HCT116 (cell line): ENCODE data around the gene CEP120. TPM values are rescaled to one million over a fixed set of nuclear protein-coding genes. Genes with fewer than 3 reads are reported as not detected.

Source experiments
- ATAC-seq: fragments of 200-7000 bp; cut with Tn5 transposase; 2 replicates; pipeline ENCODE4 v1.9.1; 2020; ENCODE audit warnings: mild to moderate bottlenecking, moderate library complexity
- BruUV-seq: library from RNA; stranded (reverse); fragments of 400-500 nt; replicated peaks from 2 replicates; lab custom pipeline; 2021; lab: Mats Ljungman, UMichigan
- CTCF ChIA-PET: fragments of 300-600 bp; sonication (Branson Sonifier 250); formaldehyde crosslinking; loops from one replicate; lab custom pipeline; 2021; ENCODE audit warnings: antibody characterized with exemption; lab: Charles Lee
- POLR2A ChIA-PET: fragments of 300-600, 350-600 bp; sonication (Branson Sonifier 250); formaldehyde crosslinking; loops from one replicate; lab custom pipeline; 2021; ENCODE audit warnings: antibody characterized with exemption; lab: Charles Lee
- RAD21 ChIA-PET, 2 experiments: fragments of 300-600 bp; sonication (Branson Sonifier 250); formaldehyde crosslinking; loops; one replicate each; lab custom pipeline; 2023; ENCODE audit warnings: low total read pairs in 2 of 2; ENCODE audit not compliant: uncharacterized antibody in 2 of 2, unreplicated experiment in 2 of 2, low non-redundant PET in 1 of 2; lab: Charles Lee
- DNase-seq: peaks from one replicate; pipeline ENCODE4 v3.0.0-alpha.2; 2010; ENCODE audit warnings: low read depth, low spot score
- H2AFZ ChIP-seq: fragments of 200-600 bp; shearing (Covaris generic), sonication (generic); 2 replicates; pipeline ENCODE4 v1.6.1; 2017; ENCODE audit warnings: low read depth, mixed run types, mixed read lengths, antibody characterized with exemption, low read length; ENCODE audit not compliant: poor library complexity, severe bottlenecking
- H3K27ac ChIP-seq: 2 replicates; pipeline ENCODE4 v1.5.1; 2012; ENCODE audit warnings: low read depth, low read length
- H3K27me3 ChIP-seq: fragments of 200-600 bp; sonication (generic); 2 replicates; pipeline ENCODE4 v1.6.1; 2016; ENCODE audit warnings: mixed run types, low read length, mixed read lengths; ENCODE audit not compliant: insufficient read depth
- H3K36me3 ChIP-seq, 2 experiments: fragments of 200-500 bp in 1 of 2; fragments of 200-600 bp in 1 of 2; sonication (Bioruptor generic) in 1 of 2; sonication (generic) in 1 of 2; 2 replicates each; pipeline versions ENCODE4 v1.5.1 to v1.6.1; 2014 to 2016; ENCODE audit warnings: low read length in 2 of 2, inconsistent platforms in 1 of 2, mixed read lengths in 1 of 2, mixed run types in 1 of 2; ENCODE audit not compliant: insufficient read depth in 2 of 2, control insufficient read depth in 1 of 2
- H3K4me1 ChIP-seq, 2 experiments: fragments of 200-600 bp in 1 of 2; sonication (generic) in 1 of 2; 2 replicates each; pipeline versions ENCODE4 v1.5.1 to v1.6.1; 2012 to 2017; ENCODE audit warnings: low read length in 2 of 2, inconsistent platforms in 1 of 2, mild to moderate bottlenecking in 1 of 2, mixed read lengths in 1 of 2, mixed run types in 1 of 2, moderate library complexity in 1 of 2; ENCODE audit not compliant: insufficient read depth in 2 of 2, control insufficient read depth in 1 of 2
- H3K4me2 ChIP-seq: fragments of 200-600 bp; sonication (generic); 2 replicates; pipeline ENCODE4 v1.6.1; 2017; ENCODE audit warnings: mixed run types, low read length, mixed read lengths
- H3K4me3 ChIP-seq, 2 experiments: fragments of 200-600 bp in 1 of 2; sonication (generic) in 1 of 2; replicated peaks in 1 of 2; 2 replicates each; pipeline ENCODE4 v1.5.1; 2011 to 2016; ENCODE audit warnings: low read length in 2 of 2, control low read depth in 1 of 2, low read depth in 1 of 2, mild to moderate bottlenecking in 1 of 2, mixed read lengths in 1 of 2, mixed run types in 1 of 2
- H3K79me2 ChIP-seq: fragments of 200-600 bp; sonication (generic); 2 replicates; pipeline ENCODE4 v1.6.1; 2017; ENCODE audit warnings: mild to moderate bottlenecking, mixed run types, low read length, moderate library complexity, mixed read lengths; ENCODE audit not compliant: insufficient read depth
- H3K9ac ChIP-seq: fragments of 200-600 bp; sonication (generic); 2 replicates; pipeline ENCODE4 v1.6.1; 2016; ENCODE audit warnings: low read length, mixed read lengths
- H3K9me2 ChIP-seq: fragments of 200-600 bp; sonication (generic), shearing (Covaris generic); 2 replicates; pipeline ENCODE4 v1.6.1; 2017; ENCODE audit warnings: mixed run types, mild to moderate bottlenecking, moderate library complexity; ENCODE audit not compliant: insufficient read depth
- H3K9me3 ChIP-seq, 2 experiments: fragments of 200-500 bp in 1 of 2; fragments of 200-600 bp in 1 of 2; sonication (Bioruptor generic) in 1 of 2; sonication (generic) in 1 of 2; 2 replicates each; pipeline ENCODE4 v1.6.1; 2014 to 2017; ENCODE audit warnings: low read length in 2 of 2, mixed read lengths in 2 of 2, inconsistent platforms in 1 of 2, low read depth in 1 of 2, mild to moderate bottlenecking in 1 of 2, mixed run types in 1 of 2, moderate library complexity in 1 of 2; ENCODE audit not compliant: control insufficient read depth in 1 of 2, insufficient read depth in 1 of 2
- H4K20me1 ChIP-seq: fragments of 200-600 bp; sonication (generic), shearing (Covaris generic); 2 replicates; pipeline ENCODE4 v1.6.1; 2017; ENCODE audit warnings: mixed run types, mild to moderate bottlenecking, moderate library complexity; ENCODE audit not compliant: insufficient read depth
- CBX3 ChIP-seq: IDR thresholded peaks from 2 replicates; pipeline ENCODE4 v1.6.1; 2012; ENCODE audit warnings: low read depth
- EGR1 ChIP-seq: IDR thresholded peaks from 2 replicates; pipeline ENCODE4 v1.6.1; 2012; ENCODE audit warnings: low read depth
- ELF1 ChIP-seq: IDR thresholded peaks from 2 replicates; pipeline ENCODE4 v1.6.1; 2012; ENCODE audit warnings: low read depth, borderline replicate concordance
- EZH2 ChIP-seq: fragments of 200-600 bp; sonication (generic); IDR thresholded peaks from 2 replicates; pipeline ENCODE4 v1.6.1; 2017; ENCODE audit warnings: antibody characterized with exemption, mixed run types
- FOSL1 ChIP-seq: IDR thresholded peaks from 2 replicates; pipeline ENCODE4 v1.6.1; 2012; ENCODE audit warnings: low read depth
- JUND ChIP-seq: IDR thresholded peaks from 2 replicates; pipeline ENCODE4 v1.6.1; 2012
- POLR2A ChIP-seq: IDR thresholded peaks from 2 replicates; pipeline ENCODE4 v1.7.0; 2011; ENCODE audit warnings: borderline replicate concordance; ENCODE audit not compliant: insufficient read depth, insufficient read length; ENCODE audit errors: extremely low read depth
- POLR2AphosphoS5 ChIP-seq: IDR thresholded peaks from 2 replicates; pipeline ENCODE4 v1.6.1; 2011; ENCODE audit warnings: mild to moderate bottlenecking, low read depth, low read length, moderate library complexity
- RAD21 ChIP-seq: IDR thresholded peaks from 2 replicates; pipeline ENCODE4 v1.6.1; 2012; ENCODE audit warnings: low read depth, mild to moderate bottlenecking
- SIN3A ChIP-seq: IDR thresholded peaks from 2 replicates; pipeline ENCODE4 v1.6.1; 2012; ENCODE audit warnings: low read depth
- SP1 ChIP-seq: IDR thresholded peaks from 2 replicates; pipeline ENCODE4 v1.6.1; 2012; ENCODE audit warnings: low read depth
- SRF ChIP-seq: IDR thresholded peaks from 2 replicates; pipeline ENCODE4 v1.6.1; 2012; ENCODE audit warnings: low read depth
- TCF7L2 ChIP-seq: IDR thresholded peaks from 2 replicates; pipeline ENCODE4 v1.7.0; 2011; ENCODE audit warnings: borderline replicate concordance, inconsistent platforms; ENCODE audit not compliant: insufficient read depth, insufficient read length; ENCODE audit errors: extremely low read depth
- ZNF274 ChIP-seq: fragments of 200-500 bp; sonication (Bioruptor generic); IDR thresholded peaks from 2 replicates; pipeline ENCODE4 v1.6.1; 2014; ENCODE audit warnings: mild to moderate bottlenecking, low read depth, low read length, inconsistent platforms
- intact Hi-C: fragments of 100-400 bp; cut with micrococcal nuclease; formaldehyde crosslinking; loops from 2 replicates; pipeline ENCODE4 v1.10.0; 2022
- total RNA-seq: library from RNA; stranded (reverse); gene quantifications from one replicate; pipeline ENCODE4 v1.2.1, GENCODE V29; 2021; ENCODE audit not compliant: unreplicated experiment
- TF ChIP-seq, protein P1 (sequence below): IDR thresholded peaks from 2 replicates; pipeline ENCODE4 v1.6.1; 2012; ENCODE audit warnings: low read depth
- TF ChIP-seq, protein P2 (sequence below): IDR thresholded peaks from 2 replicates; pipeline ENCODE4 v1.6.1; 2012

CEP120 gene
- total RNA-seq, 1 experiment from 2014 or later: 30.2 TPM

DNA sequence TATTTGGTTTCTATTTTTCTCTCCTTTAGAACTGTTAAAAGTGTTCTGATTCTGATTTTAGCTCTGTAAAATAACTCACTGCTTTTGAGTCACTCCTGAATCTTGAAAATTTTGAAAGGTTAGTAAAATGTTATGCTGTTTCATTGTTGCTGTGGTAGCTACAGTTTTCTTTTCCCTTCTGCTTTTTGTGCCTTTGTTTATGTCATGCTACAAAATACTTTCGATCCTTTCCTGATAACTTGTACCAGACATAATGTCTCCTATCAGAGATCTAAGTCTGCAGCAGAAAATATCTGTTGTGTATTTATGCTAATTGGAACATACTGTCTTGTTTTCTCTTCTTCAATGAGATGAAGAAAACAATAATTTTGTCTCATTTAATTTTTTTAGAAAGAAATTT lies 26.9 kb upstream of the CEP120 start:
- H3K9me3 ChIP-seq: no peaks in the 10 kb centered on the region
- no peaks in the 10 kb centered on the region for H3K9me2 ChIP-seq
- no peak overlapping the region for H3K27ac ChIP-seq
- H3K36me3 ChIP-seq: no peaks in the 10 kb centered on the region
- H3K27me3 ChIP-seq: no peaks in the 10 kb centered on the region
- no peak overlapping the region for H3K4me2 ChIP-seq
- H3K4me3 ChIP-seq: no peak overlapping the region
- H2AFZ ChIP-seq: no peak overlapping the region
- no peaks in the 10 kb centered on the region for H3K79me2 ChIP-seq
- intact Hi-C loops: no loop called here
- no peak overlapping the region for H3K9ac ChIP-seq
- ATAC-seq (no peak), DNase-seq (no peak)
- ChIA-PET RAD21 (no interaction called here), POLR2A (no interaction called here)
- no TSS peak for BruUV-seq
- H4K20me1 ChIP-seq: no peaks in the 10 kb centered on the region
- TF ChIP-seq TCF7L2 (no peak), ZNF274 (no peak), ELF1 (no peak), SIN3A (no peak), CBX3 (no peak), FOSL1 (no peak), JUND (no peak), EGR1 (no peak), SRF (no peak), SP1 (no peak), POLR2AphosphoS5 (no peak), RAD21 (no peak), EZH2 (no peak), POLR2A (no peak)
- TF ChIP-seq, protein P1, sequence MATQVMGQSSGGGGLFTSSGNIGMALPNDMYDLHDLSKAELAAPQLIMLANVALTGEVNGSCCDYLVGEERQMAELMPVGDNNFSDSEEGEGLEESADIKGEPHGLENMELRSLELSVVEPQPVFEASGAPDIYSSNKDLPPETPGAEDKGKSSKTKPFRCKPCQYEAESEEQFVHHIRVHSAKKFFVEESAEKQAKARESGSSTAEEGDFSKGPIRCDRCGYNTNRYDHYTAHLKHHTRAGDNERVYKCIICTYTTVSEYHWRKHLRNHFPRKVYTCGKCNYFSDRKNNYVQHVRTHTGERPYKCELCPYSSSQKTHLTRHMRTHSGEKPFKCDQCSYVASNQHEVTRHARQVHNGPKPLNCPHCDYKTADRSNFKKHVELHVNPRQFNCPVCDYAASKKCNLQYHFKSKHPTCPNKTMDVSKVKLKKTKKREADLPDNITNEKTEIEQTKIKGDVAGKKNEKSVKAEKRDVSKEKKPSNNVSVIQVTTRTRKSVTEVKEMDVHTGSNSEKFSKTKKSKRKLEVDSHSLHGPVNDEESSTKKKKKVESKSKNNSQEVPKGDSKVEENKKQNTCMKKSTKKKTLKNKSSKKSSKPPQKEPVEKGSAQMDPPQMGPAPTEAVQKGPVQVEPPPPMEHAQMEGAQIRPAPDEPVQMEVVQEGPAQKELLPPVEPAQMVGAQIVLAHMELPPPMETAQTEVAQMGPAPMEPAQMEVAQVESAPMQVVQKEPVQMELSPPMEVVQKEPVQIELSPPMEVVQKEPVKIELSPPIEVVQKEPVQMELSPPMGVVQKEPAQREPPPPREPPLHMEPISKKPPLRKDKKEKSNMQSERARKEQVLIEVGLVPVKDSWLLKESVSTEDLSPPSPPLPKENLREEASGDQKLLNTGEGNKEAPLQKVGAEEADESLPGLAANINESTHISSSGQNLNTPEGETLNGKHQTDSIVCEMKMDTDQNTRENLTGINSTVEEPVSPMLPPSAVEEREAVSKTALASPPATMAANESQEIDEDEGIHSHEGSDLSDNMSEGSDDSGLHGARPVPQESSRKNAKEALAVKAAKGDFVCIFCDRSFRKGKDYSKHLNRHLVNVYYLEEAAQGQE: no peak
- TF ChIP-seq, protein P2, sequence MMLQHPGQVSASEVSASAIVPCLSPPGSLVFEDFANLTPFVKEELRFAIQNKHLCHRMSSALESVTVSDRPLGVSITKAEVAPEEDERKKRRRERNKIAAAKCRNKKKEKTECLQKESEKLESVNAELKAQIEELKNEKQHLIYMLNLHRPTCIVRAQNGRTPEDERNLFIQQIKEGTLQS: no peak
- TF ChIP-seq, all 23 proteins: peak for 0
- no peaks in the 10 kb centered on the region for H3K4me1 ChIP-seq
- CTCF ChIA-PET: no interaction called here
